Glutamatergic neuron (in vitro differentiated cells): ENCODE data around the gene PRSS33. TPM values are rescaled to one million over a fixed set of nuclear protein-coding genes. Genes with fewer than 3 reads are reported as not detected.

Experiments used
- DNase-seq: peaks from one replicate; pipeline ENCODE4 v3.0.0; 2022
- H3K27ac Mint-ChIP-seq: one replicate; pipeline ENCODE4 v1.8.0; 2020; ENCODE audit warnings: mild to moderate bottlenecking, mixed read lengths, inconsistent platforms; ENCODE audit not compliant: unreplicated experiment
- H3K27me3 Mint-ChIP-seq: one replicate; pipeline ENCODE4 v1.8.0; 2020; ENCODE audit warnings: mild to moderate bottlenecking, moderate library complexity, mixed read lengths, inconsistent platforms; ENCODE audit not compliant: unreplicated experiment
- H3K36me3 Mint-ChIP-seq: one replicate; pipeline ENCODE4 v1.8.0; 2020; ENCODE audit warnings: mild to moderate bottlenecking, mixed read lengths, inconsistent platforms; ENCODE audit not compliant: unreplicated experiment
- H3K4me1 Mint-ChIP-seq: one replicate; pipeline ENCODE4 v1.8.0; 2020; ENCODE audit warnings: mild to moderate bottlenecking, low read depth, mixed read lengths, inconsistent platforms; ENCODE audit not compliant: unreplicated experiment
- H3K4me3 Mint-ChIP-seq: one replicate; pipeline ENCODE4 v1.8.0; 2020; ENCODE audit warnings: mild to moderate bottlenecking, mixed read lengths, inconsistent platforms; ENCODE audit not compliant: unreplicated experiment
- H3K9me3 Mint-ChIP-seq: one replicate; pipeline ENCODE4 v1.8.0; 2020; ENCODE audit warnings: mild to moderate bottlenecking, moderate library complexity, mixed read lengths, inconsistent platforms; ENCODE audit not compliant: unreplicated experiment
- total RNA-seq: library from RNA; stranded (reverse); fragmentation: NEBNext Ultra II Directional; extraction: Animal tissue kit (Norgen Biotek cat#: 25700); gene quantifications from one replicate; pipeline ENCODE4 v1.2.1, GENCODE V29; 2021; ENCODE audit not compliant: unreplicated experiment
- TF ChIP-seq, protein P1 (sequence below): fragments of 200-600 bp; sonication (generic); IDR thresholded peaks from one replicate; pipeline ENCODE4 v1.5.0; 2021; ENCODE audit not compliant: partially characterized antibody, unreplicated experiment

PRSS33 gene
- total RNA-seq, 1 donor from 2014 or later: 0.39 TPM

DNA sequence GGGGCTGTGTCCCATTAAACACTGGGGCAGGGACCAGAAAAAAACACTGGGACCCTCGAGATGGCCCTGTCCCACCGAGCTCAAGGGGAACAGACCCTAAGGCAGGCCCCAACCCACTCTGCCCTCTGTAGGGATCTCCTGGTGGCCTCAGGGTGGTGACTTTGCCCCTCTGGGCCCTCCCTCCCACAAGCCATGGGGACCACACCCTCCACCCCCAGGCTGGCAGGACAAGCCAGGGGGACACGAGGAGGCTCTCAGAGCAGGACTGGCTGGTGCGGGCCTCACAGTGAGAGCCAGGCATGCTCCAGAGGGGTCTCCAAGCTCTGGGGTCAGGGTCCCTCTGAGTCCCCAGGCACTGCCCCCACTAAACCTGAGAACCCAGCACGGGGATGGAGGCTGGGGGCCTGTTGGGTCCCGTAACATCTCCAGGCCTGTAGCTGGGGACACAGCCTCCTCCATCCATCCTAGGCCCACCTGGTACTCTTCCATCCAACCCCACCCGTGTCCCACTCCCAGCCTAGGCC is 49.4 kb downstream of the PRSS33 start:
- H3K27me3 Mint-ChIP-seq: no peaks in the 10 kb centered on the region
- peaks cover 4% of the 10 kb centered on the region for H3K4me1 Mint-ChIP-seq
- TF ChIP-seq, protein P1, sequence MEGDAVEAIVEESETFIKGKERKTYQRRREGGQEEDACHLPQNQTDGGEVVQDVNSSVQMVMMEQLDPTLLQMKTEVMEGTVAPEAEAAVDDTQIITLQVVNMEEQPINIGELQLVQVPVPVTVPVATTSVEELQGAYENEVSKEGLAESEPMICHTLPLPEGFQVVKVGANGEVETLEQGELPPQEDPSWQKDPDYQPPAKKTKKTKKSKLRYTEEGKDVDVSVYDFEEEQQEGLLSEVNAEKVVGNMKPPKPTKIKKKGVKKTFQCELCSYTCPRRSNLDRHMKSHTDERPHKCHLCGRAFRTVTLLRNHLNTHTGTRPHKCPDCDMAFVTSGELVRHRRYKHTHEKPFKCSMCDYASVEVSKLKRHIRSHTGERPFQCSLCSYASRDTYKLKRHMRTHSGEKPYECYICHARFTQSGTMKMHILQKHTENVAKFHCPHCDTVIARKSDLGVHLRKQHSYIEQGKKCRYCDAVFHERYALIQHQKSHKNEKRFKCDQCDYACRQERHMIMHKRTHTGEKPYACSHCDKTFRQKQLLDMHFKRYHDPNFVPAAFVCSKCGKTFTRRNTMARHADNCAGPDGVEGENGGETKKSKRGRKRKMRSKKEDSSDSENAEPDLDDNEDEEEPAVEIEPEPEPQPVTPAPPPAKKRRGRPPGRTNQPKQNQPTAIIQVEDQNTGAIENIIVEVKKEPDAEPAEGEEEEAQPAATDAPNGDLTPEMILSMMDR: no peak
- no peaks in the 10 kb centered on the region for H3K36me3 Mint-ChIP-seq
- peaks cover 2% of the 10 kb centered on the region for H3K9me3 Mint-ChIP-seq
- H3K4me3 Mint-ChIP-seq: no peak overlapping the region
- no peak for DNase-seq
- H3K27ac Mint-ChIP-seq: no peak overlapping the region

- Mint-ChIP-seq H3K27ac (no peak overlapping the region), H3K27me3 (no peaks in the 10 kb centered on the region), H3K4me1 (peaks cover 4% of the 10 kb centered on the region), H3K4me3 (no peak overlapping the region), H3K36me3 (no peaks in the 10 kb centered on the region), H3K9me3 (peaks cover 2% of the 10 kb centered on the region)
- TF ChIP-seq, protein P1: no peak
- no peak for DNase-seq
These were observed 50.1 kb downstream of the PRSS33 start for GRCh38 chr16:2737238-2737605.

- peaks cover 2% of the 10 kb centered on the region for H3K9me3 Mint-ChIP-seq
- no peak overlapping the region for H3K27ac Mint-ChIP-seq
- H3K4me1 Mint-ChIP-seq: peaks cover 4% of the 10 kb centered on the region
- no peaks in the 10 kb centered on the region for H3K27me3 Mint-ChIP-seq
- H3K4me3 Mint-ChIP-seq: no peak overlapping the region
- H3K36me3 Mint-ChIP-seq: no peaks in the 10 kb centered on the region
- TF ChIP-seq, protein P1: no peak
- DNase-seq: no peak
These were observed 50.7 kb downstream of the PRSS33 start for GRCh38 chr16:2736476-2737237.

- H3K4me3 Mint-ChIP-seq: no peak overlapping the region
- H3K4me1 Mint-ChIP-seq: no peaks in the 10 kb centered on the region
- TF ChIP-seq, protein P1: no peak
- peaks cover 2% of the 10 kb centered on the region for H3K27me3 Mint-ChIP-seq
- no peak overlapping the region for H3K27ac Mint-ChIP-seq
- DNase-seq: no peak
- H3K9me3 Mint-ChIP-seq: no peaks in the 10 kb centered on the region
- H3K36me3 Mint-ChIP-seq: no peaks in the 10 kb centered on the region
These were observed 52.4 kb downstream of the PRSS33 start for GRCh38 chr16:2734844-2735515.

Other genes with a start within 250 kb of the PRSS33 start
- 113 TPM for gene PDPK1, start 249.5 kb downstream of the PRSS33 start, total RNA-seq
- gene KCTD5, start 105.0 kb downstream of the PRSS33 start, total RNA-seq: 41.2 TPM
- 10.8 TPM for gene PRSS27, start 67.3 kb downstream of the PRSS33 start, total RNA-seq
- 699 TPM for gene SRRM2, start 34.9 kb downstream of the PRSS33 start, total RNA-seq
- gene ELOB, start 10.3 kb downstream of the PRSS33 start, total RNA-seq: 183 TPM
- not detected for gene PRSS41, start 10.9 kb upstream of the PRSS33 start, total RNA-seq
- not detected for gene PRSS21, start 29.7 kb upstream of the PRSS33 start, total RNA-seq
- gene ZG16B, start 42.7 kb upstream of the PRSS33 start, total RNA-seq: not detected
- not detected for gene PRSS22, start 70.6 kb upstream of the PRSS33 start, total RNA-seq
- 30.5 TPM for gene FLYWCH2, start 95.7 kb upstream of the PRSS33 start, total RNA-seq
- 77.1 TPM for gene FLYWCH1, start 124.4 kb upstream of the PRSS33 start, total RNA-seq
- 12.8 TPM for gene KREMEN2, start 176.7 kb upstream of the PRSS33 start, total RNA-seq
- 69.1 TPM for gene PAQR4, start 181.8 kb upstream of the PRSS33 start, total RNA-seq
- gene PKMYT1, start 192.9 kb upstream of the PRSS33 start, total RNA-seq: 8.5 TPM
- gene CLDN9, start 225.4 kb upstream of the PRSS33 start, total RNA-seq: 0.39 TPM
- gene CLDN6, start 230.6 kb upstream of the PRSS33 start, total RNA-seq: 31.1 TPM
- gene TNFRSF12A, start 232.8 kb upstream of the PRSS33 start, total RNA-seq: 4.2 TPM
- gene HCFC1R1, start 236.4 kb upstream of the PRSS33 start, total RNA-seq: 117 TPM
- 30.2 TPM for gene THOC6, start 236.5 kb upstream of the PRSS33 start, total RNA-seq
- gene BICDL2, start 249.4 kb upstream of the PRSS33 start, total RNA-seq: not detected